Measurements from ENCODE around the gene VRK2.

- TF ChIP-seq CTCF (conservative IDR thresholded peaks at IDR 0.05 in 1 of 2, IDR thresholded peaks at IDR 0.05 in 1 of 2; ENCODE audit: extremely low read depth in 1 of 2, insufficient read depth in 1 of 2, low read depth in 1 of 2, low read length in 2 of 2), result no peak
- no peak for TF ChIP-seq EZH2 (IDR thresholded peaks at IDR 0.05; ENCODE audit: borderline replicate concordance, low read length)
Measured at GRCh38 chr2:58182527-58182926, 135.9 kb downstream of the VRK2 start.
